ENCODE data around the gene TLR8.
A peak's percentile ranks its signal among the peaks of the same experiment; 100 is the strongest.
"Not testable (repeated sequence)": the region's sequence is repeated elsewhere in the genome, so short reads cannot be mapped to it uniquely, and the experiment has no call there.

The TLR8 gene

GRCh38 chrX:12946838-12947544 is 40.6 kb downstream of the TLR8 start:
- peak; percentile 69 for DNase-seq (ENCODE audit: low read depth)

- DNase-seq (ENCODE audit: low read depth): no peak
Measured at GRCh38 chrX:12947545-12948235, 41.3 kb downstream of the TLR8 start.

GRCh38 chrX:12948495-12948894 is 42.1 kb downstream of the TLR8 start:
- DNase-seq (ENCODE audit: low read depth): no peak

- peak; percentile 47 for DNase-seq (ENCODE audit: low read depth)
Measured at GRCh38 chrX:12949205-12949926, 42.9 kb downstream of the TLR8 start.

- peak; percentile 69 for DNase-seq (ENCODE audit: low read depth)
Measured at GRCh38 chrX:12949927-12950656, 43.7 kb downstream of the TLR8 start.

- DNase-seq (ENCODE audit: low read depth): no peak
Measured at GRCh38 chrX:12950851-12951594, 44.6 kb downstream of the TLR8 start.

- no peak for DNase-seq (ENCODE audit: low read depth)
Measured at GRCh38 chrX:12951595-12951975, 45.2 kb downstream of the TLR8 start.

GRCh38 chrX:12953420-12953819 is 47.0 kb downstream of the TLR8 start:
- DNase-seq (ENCODE audit: low read depth): no peak

- DNase-seq (ENCODE audit: low read depth): no peak
Measured at GRCh38 chrX:12954376-12954775, 48.0 kb downstream of the TLR8 start.

- DNase-seq (ENCODE audit: low read depth): no peak
Measured at GRCh38 chrX:12954981-12955380, 48.6 kb downstream of the TLR8 start.

GRCh38 chrX:12955882-12956703 is 49.7 kb downstream of the TLR8 start:
- DNase-seq (ENCODE audit: low read depth): peak; percentile 70

- no peak for DNase-seq (ENCODE audit: low read depth)
Measured at GRCh38 chrX:12956704-12957534, 50.5 kb downstream of the TLR8 start.

GRCh38 chrX:12958059-12958458 is 51.6 kb downstream of the TLR8 start:
- DNase-seq (ENCODE audit: low read depth): no peak

GRCh38 chrX:12958461-12958860 is 52.0 kb downstream of the TLR8 start:
- no peak for DNase-seq (ENCODE audit: low read depth)

GRCh38 chrX:12961196-12961718 is 54.8 kb downstream of the TLR8 start:
- no peak for DNase-seq (ENCODE audit: low read depth)

- DNase-seq (ENCODE audit: low read depth): no peak
Measured at GRCh38 chrX:12962041-12962504, 55.7 kb downstream of the TLR8 start.

- not testable (repeated sequence) for DNase-seq (ENCODE audit: low read depth)
Measured at GRCh38 chrX:12963210-12963850, 56.9 kb downstream of the TLR8 start.

- no peak for DNase-seq (ENCODE audit: low read depth)
Measured at GRCh38 chrX:12965131-12965940, 58.9 kb downstream of the TLR8 start.

Measured in fibroblast of the conjunctiva (primary cell).